HCEC 1CT (cell line): ENCODE data around the gene METTL25B.
A peak's percentile ranks its signal among the peaks of the same experiment; 100 is the strongest.

ENCODE experiments used
- DNase-seq: peaks from one replicate; pipeline ENCODE4 v3.0.0-alpha.2; 2017

The METTL25B gene

GRCh38 chr1:156703336-156703735, 24.9 kb upstream of the METTL25B start:
- DNase-seq: no peak

- DNase-seq: no peak
Measured at GRCh38 chr1:156703741-156704140, 24.5 kb upstream of the METTL25B start.

DNA sequence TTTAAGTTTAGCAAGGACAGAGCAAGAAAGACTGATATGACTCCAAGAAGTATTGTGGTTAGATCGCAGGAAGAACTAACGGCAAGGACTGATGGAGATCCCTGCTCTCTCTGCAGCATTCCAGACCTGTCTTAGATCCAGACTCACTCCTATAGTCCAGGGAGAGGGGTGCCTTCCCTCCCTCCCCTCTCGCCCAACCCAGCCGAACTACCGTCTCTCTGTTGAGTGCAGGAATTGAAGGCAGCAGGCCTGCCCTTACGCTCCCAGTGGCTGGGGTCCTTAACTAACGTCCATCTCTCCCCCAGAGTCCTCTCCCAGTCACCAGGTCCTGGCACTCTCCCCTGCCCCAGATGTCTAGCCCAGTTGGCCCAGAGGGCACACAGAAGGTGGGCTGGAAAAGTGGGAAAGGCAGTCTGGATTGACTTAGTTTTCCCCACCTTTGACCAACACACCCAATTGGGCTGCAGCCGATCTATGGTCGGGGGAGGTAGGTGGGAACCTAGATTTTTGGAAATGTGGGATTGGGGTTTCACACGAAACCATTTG, 24.0 kb upstream of the METTL25B start:
- no peak for DNase-seq

GRCh38 chr1:156704930-156705320, 23.3 kb upstream of the METTL25B start:
- DNase-seq: peak; percentile 65

DNA sequence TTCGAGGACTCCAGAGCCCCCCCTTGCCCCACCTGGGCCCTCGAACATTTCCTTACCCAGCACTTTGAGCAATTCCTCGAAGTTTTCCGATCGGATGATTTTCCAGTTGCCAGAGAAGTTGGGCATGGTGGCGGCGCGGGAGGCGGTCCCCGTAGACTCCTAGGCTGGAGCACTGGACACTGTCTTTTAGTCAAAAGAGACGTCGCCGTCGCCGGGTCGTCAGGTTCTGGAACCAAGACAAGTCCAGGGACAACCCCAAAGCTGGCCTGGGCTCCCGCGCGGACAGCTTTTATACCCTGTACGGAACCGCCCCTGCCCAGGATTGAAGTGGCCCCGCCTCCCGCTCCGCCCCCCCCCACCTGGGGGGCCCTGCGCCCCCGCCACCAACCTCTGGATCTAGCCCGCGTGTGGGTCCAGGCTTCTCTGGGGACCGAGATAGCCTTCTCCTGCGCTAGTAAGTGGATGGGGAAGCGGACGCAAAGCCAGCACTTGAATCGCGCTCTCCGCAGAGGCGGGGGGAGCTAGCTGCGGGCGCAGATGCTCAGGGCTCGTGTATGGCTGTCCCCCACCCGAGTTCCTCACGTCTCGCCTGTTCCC, 22.9 kb upstream of the METTL25B start, which contains the start of gene CRABP2:
TSS of gene CRABP2 (minus strand) at position 263 of the 597 bp plus-strand sequence. CDS start at position 126, 137 bp downstream.
- peak; percentile 38 for DNase-seq

- peak; percentile 48 for DNase-seq
Measured at GRCh38 chr1:156705918-156706656, 22.2 kb upstream of the METTL25B start.

GRCh38 chr1:156706657-156707416, 21.4 kb upstream of the METTL25B start:
- peak; percentile 65 for DNase-seq

DNA sequence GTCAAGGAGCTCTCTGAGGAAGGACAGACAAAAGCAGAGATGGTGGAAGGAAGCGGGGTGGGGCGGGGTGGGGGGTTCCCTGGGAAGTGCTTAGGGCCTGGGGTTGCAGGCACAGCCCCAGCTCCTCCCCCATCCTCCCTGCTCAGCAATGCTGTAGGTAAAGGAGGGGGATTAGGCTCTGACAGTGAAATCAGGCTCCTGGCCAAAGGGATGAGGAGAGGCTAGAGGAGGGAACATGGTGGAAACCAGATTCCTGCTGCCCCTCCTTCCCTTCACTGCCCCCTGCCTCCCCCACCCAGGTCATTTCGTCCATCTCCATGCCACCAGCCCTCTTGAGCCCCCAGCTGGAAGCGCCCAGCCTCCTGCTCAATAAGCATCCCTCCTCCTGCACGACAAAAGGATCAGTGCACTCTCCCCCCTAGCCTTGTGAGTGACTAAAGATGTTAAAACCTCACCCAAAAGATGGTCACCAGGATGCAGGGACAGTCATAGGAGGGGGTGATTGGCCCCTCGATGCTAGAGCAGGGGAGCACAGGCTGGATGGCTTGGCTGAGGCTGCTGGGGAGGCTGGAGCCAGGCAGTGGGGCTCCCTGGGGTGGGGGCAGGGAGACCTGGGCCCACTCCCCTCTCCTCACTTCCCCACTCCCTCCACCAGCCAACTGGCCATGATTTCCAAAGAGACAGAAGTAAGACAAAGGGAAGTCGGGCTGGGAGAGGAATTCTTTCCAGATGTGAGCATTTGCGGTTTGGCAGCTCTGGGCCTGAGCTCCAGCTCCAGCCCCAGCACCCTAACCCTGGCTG, 20.7 kb upstream of the METTL25B start:
- peak; percentile 58 for DNase-seq

- no peak for DNase-seq
Measured at GRCh38 chr1:156708218-156708661, 20.0 kb upstream of the METTL25B start.

- DNase-seq: no peak
Measured at GRCh38 chr1:156709031-156709430, 19.2 kb upstream of the METTL25B start.

- peak; percentile 29 for DNase-seq
Measured at GRCh38 chr1:156709757-156710489, 18.3 kb upstream of the METTL25B start.

- DNase-seq: no peak
Measured at GRCh38 chr1:156711011-156711817, 17.1 kb upstream of the METTL25B start.

- peak; percentile 47 for DNase-seq
Measured at GRCh38 chr1:156712626-156713025, 15.6 kb upstream of the METTL25B start.

GRCh38 chr1:156714830-156715229, 13.4 kb upstream of the METTL25B start:
- DNase-seq: no peak

- DNase-seq: no peak
Measured at GRCh38 chr1:156717351-156717750, 10.9 kb upstream of the METTL25B start.

DNA sequence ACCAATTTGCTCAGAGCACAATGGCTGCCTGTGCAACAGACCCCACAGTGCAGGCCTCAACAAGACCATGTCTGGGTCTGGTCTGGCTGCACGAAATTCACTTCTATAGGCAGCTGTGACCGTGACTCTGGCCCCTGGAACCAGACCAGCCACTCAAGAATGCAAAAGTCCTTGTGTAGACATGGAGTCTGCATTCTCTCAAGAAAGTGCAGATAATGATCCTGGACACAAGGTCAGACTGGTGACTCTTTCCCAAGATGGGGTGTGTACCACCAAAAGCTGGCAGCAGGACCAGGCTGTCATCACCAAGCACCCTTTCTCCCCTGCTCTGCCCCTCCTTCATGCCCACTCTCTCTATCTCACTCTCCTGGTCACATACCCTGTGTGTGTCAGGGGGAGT, 7.1 kb upstream of the METTL25B start:
- no peak for DNase-seq

DNA sequence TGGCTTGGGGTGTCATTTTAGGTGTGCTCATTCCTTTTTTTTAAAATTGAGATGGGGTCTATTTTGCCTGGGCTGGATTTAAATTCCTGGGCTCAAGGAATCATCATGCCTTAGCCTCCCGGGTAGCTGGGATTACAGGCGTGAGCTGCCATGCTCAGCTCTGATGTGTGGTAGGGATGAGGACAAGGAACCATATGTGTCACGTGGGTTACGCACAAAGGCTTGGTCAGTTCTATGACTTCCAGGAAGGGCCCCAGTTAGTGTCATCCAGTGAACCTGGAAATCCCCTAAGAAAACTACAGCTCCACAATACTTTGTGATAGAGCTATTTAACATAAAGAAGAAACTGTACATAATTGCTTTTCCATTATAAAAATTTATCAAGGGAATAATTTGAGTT, 6.7 kb upstream of the METTL25B start:
- no peak for DNase-seq

DNA sequence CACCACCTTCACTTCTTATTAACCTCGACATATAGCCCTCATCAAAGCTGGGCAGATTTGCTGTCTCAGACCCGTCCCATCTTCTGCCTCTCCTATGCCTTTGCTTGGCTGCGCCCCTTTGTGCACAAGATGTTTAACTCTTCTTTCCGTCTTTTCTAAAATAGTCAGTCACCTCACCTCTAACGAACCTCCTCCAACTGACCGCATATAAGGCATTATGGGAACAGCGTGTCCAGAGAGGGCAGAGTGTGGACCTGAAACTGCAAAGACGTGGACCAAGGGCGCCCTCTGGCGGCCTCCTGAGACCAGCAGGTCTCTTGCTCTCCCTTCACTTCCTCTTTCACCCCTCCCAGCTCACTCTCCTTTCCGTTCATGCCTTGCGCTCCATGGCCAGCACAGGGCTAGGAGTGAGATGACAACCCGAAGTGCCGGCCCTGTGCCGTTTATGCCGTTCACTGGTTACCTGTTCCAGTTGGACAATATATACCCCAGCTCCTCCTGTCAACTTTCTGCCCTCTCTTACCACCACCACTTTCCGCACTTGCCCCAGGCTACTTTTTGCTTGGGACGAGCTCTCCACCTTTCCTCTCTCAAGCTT, 2.5 kb upstream of the METTL25B start:
- peak; percentile 86 for DNase-seq

DNA sequence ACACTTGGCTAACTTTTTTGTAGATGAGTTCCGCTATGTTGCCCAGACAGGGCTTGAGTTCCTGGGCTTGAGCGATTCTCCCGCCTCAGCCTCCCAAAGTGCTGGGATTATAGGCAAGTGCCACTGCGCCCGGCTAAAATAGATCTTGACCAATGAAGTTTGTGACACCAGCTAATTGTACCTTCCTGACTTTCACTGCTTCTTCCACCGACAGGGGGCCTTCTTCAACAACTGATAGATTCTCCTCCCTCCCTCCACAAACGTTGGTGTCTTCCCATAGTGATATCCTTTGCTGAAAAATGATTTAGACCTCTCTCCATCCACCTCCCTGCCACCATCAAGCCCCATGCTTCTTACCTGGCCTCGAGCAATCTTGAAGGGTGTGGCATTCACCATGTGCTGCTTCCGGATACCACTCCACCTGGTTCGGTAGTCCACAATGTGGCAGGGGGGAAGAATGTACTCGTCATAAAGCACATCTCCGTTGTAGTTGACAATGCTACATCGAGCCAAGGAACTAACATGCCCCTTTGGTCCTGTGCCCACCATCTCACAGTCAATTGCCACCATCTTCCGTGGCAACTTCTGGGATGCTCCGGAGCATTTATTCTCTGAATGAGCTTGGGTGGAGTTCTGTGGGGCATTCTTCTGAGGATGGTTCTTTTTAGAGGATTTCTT, 1.6 kb upstream of the METTL25B start:
- DNase-seq: peak; percentile 72

DNA sequence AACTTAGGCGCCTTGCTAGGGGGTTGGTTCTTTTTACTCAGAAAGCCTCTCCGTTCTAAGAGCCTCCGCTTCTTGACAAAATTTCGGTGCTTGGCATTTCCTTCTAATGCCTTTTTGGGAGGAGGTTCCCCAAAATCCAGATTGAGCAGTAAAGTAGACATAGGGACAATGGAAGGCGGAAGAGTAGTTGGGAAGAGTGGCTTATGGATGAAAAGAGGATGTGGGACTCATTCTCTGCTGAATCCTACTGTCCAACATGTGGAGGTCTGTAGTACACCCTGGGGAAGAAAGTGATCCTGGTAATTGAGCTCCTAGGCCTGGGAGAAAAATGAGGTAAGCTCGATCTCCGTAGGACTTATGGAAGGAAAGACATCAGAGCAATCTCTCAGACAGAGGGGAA, 777 bp upstream of the METTL25B start:
- no peak for DNase-seq
